Tibial nerve (tissue), 4 donors: ENCODE results near the gene NRXN3.

ENCODE experiments used
- EP300 ChIP-seq, 2 donors: sonication (generic); formaldehyde crosslinking; IDR thresholded peaks; one replicate each; pipeline ENCODE4 v1.6.1; 2017; ENCODE audit warnings: antibody characterized with exemption in 2 of 2, mild to moderate bottlenecking in 1 of 2
- POLR2A ChIP-seq, 2 donors: fragments of 450-650 bp; IDR thresholded peaks; one replicate each; pipeline ENCODE4 v1.6.1; 2017; ENCODE audit warnings: antibody characterized with exemption in 2 of 2, mild to moderate bottlenecking in 2 of 2, moderate library complexity in 2 of 2
- TF ChIP-seq, protein P1 (sequence below), 5 experiments: fragments of 200-600 bp in 3 of 5; fragments of 450-650 bp in 2 of 5; sonication (generic) in 3 of 5; IDR thresholded peaks; one replicate each; pipeline ENCODE4 v1.5.1; 2016 to 2019; ENCODE audit warnings: antibody characterized with exemption in 5 of 5, mild to moderate bottlenecking in 3 of 5, moderate library complexity in 2 of 5

GRCh38 chr14:79732911-79733655, 1562.9 kb downstream of the NRXN3 start:
- TF ChIP-seq, protein P1, sequence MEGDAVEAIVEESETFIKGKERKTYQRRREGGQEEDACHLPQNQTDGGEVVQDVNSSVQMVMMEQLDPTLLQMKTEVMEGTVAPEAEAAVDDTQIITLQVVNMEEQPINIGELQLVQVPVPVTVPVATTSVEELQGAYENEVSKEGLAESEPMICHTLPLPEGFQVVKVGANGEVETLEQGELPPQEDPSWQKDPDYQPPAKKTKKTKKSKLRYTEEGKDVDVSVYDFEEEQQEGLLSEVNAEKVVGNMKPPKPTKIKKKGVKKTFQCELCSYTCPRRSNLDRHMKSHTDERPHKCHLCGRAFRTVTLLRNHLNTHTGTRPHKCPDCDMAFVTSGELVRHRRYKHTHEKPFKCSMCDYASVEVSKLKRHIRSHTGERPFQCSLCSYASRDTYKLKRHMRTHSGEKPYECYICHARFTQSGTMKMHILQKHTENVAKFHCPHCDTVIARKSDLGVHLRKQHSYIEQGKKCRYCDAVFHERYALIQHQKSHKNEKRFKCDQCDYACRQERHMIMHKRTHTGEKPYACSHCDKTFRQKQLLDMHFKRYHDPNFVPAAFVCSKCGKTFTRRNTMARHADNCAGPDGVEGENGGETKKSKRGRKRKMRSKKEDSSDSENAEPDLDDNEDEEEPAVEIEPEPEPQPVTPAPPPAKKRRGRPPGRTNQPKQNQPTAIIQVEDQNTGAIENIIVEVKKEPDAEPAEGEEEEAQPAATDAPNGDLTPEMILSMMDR (IDR thresholded peaks at IDR 0.05), result no peak
- no peak for TF ChIP-seq POLR2A (IDR thresholded peaks at IDR 0.05)
- TF ChIP-seq EP300 (IDR thresholded peaks at IDR 0.05), result no peak
